Forelimb muscle (tissue), 1 donor: Measurements from ENCODE around the gene SYNCRIP. TPM values are rescaled to one million over a fixed set of nuclear protein-coding genes. Genes with fewer than 3 reads are reported as not detected.
"Not testable (repeated sequence)": the region's sequence is repeated elsewhere in the genome, so short reads cannot be mapped to it uniquely, and the experiment has no call there.

ENCODE experiments used
- DNase-seq: peaks from one replicate; pipeline ENCODE4 v3.0.0-alpha.2; 2013; ENCODE audit warnings: low read depth
- polyA plus RNA-seq: library from polyadenylated mRNA; unstranded; fragments of 120-200 nt; gene quantifications from one replicate; pipeline ENCODE4 v1.2.1, GENCODE V29; 2013; ENCODE audit not compliant: insufficient read length

SYNCRIP gene
- polyA plus RNA-seq, 1 donor: 88.0 TPM

- DNase-seq: peak; percentile 16
Observed at GRCh38 chr6:85594197-85594930, 48.3 kb downstream of the SYNCRIP start.

- peak; percentile 91 for DNase-seq
Observed at GRCh38 chr6:85593438-85594196, 49.1 kb downstream of the SYNCRIP start, which contains the start of gene SNX14. TSS of gene SNX14 (minus strand) at chr6:85593858. CDS start at chr6:85593718, 140 bp downstream.

GRCh38 chr6:85592033-85592432 is 50.7 kb downstream of the SYNCRIP start:
- DNase-seq: no peak

GRCh38 chr6:85591207-85591606 is 51.5 kb downstream of the SYNCRIP start:
- DNase-seq: no peak

- DNase-seq: no peak
Observed at GRCh38 chr6:85585741-85586140, 56.9 kb downstream of the SYNCRIP start.

- not testable (repeated sequence) for DNase-seq
Observed at GRCh38 chr6:85582832-85583231, 59.9 kb downstream of the SYNCRIP start.

GRCh38 chr6:85581572-85581971 is 61.1 kb downstream of the SYNCRIP start:
- no peak for DNase-seq

GRCh38 chr6:85580878-85581267 is 61.8 kb downstream of the SYNCRIP start:
- DNase-seq: no peak

GRCh38 chr6:85580118-85580877 is 62.4 kb downstream of the SYNCRIP start:
- no peak for DNase-seq

- no peak for DNase-seq
Observed at GRCh38 chr6:85579581-85579980, 63.1 kb downstream of the SYNCRIP start.

- peak; percentile 19 for DNase-seq
Observed at GRCh38 chr6:85576476-85576875, 66.2 kb downstream of the SYNCRIP start.

GRCh38 chr6:85574932-85575598 is 67.6 kb downstream of the SYNCRIP start:
- no peak for DNase-seq

GRCh38 chr6:85569323-85569722 is 73.4 kb downstream of the SYNCRIP start:
- no peak for DNase-seq

- no peak for DNase-seq
Observed at GRCh38 chr6:85568411-85568810, 74.3 kb downstream of the SYNCRIP start.

- DNase-seq: no peak
Observed at GRCh38 chr6:85565736-85566135, 77.0 kb downstream of the SYNCRIP start.

- DNase-seq: not testable (repeated sequence)
Observed at GRCh38 chr6:85564223-85564622, 78.5 kb downstream of the SYNCRIP start.

Other genes starting within 250 kb of the SYNCRIP start
- 20.8 TPM for gene NT5E, start 192.8 kb downstream of the SYNCRIP start, polyA plus RNA-seq
- 42.9 TPM for gene SNX14, start 49.0 kb downstream of the SYNCRIP start, polyA plus RNA-seq